Left kidney (tissue), 2 donors: ENCODE data around the gene TNFRSF14. TPM values are rescaled to one million over a fixed set of nuclear protein-coding genes. Genes with fewer than 3 reads are reported as not detected.

Experiments
- DNase-seq: peaks from one replicate; pipeline ENCODE4 v3.0.0-alpha.2; 2013
- polyA plus RNA-seq: library from polyadenylated mRNA; unstranded; fragments of 120-200 nt; gene quantifications from one replicate; pipeline ENCODE4 v1.2.1, GENCODE V29; 2013; ENCODE audit not compliant: insufficient read length

TNFRSF14 gene
- polyA plus RNA-seq, 1 donor = 17.8 TPM

DNA sequence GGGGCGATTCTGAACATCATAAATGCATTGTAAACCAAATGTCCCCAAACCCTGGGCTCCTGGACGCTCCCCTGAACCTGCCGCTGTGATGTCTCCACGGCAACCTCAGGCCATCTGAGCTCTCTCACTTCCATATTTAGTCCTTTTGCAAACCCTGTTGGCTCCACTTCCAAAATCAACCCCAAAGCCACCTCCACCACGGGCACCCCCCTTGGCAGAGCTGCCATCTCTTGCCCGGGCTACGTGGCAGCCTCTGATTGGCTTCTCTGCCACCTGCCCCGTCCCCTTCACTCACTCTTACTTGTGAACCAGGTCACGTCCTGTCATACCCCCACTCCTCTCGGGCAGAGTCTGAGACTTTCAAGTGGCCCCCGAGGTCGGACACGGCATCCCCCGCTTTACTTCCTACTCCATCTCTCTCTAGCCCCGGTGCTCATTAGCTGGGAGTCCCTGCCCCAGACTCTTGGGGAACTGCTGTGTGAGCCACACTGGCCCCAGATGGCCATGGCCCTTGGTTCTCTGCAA, 46.2 kb downstream of the TNFRSF14 start:
- no peak for DNase-seq

DNA sequence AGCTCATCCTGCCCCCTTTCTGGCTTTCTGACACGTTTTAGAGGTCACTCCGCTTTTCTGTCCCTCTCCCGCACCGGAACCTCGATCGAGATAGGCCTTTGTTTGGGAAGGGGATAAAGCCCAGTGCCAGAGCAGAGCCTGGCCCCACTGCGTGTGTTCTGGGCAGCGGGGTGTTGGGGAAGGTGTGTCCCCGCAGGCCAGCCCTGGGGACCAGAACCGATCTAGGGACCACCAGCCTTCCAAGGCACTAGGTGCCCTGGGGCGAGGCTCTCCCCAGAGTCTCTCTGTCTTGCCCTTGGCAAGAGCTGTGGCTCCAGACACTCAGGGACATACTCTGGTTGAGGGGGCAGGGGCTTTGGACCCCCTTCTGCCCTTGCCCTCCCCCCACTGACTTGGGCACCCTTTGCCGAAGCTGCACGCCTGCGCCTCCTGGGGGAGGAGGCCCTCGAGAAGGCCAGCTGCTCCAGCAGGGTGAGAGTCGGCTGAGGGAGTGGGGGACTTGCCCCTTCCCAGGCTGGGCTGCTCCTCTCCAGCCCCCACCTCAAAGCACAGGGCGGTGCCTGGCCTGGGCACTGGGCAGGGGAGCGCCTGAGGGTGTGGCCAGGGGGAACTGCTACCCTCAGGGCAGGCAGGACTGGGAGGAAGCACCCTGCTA, 46.8 kb downstream of the TNFRSF14 start:
- DNase-seq = no peak

DNA sequence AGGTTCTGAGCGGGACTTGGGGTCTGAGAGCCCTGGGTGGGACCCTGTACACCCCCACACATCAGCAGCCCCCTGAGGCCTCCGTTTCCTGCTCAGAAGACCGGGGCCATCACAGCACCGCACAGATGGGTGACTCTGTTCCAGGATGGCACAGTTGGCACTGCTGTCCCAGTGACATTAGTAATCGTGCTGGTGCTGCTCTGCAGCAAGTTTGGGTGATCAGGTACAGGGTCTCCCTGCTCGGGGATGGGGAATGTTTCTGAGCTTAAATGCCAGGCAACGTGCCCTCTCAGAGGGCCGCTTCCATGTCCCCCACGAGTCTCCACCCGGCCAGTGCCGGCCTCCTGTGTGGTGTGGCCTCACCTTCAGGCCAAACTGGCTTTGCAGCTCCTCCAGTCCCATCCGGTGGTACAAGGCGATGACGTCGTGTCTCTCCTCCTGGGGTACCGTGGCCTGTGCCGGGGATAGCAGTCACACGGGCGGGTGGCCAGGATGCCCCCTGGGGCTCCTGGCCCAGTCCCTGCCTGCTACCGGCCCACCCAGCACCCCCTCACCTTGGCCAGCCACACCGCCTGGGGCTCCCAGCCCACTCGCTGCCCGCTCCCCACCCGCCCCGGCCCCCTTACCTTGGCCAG, 47.5 kb downstream of the TNFRSF14 start:
- DNase-seq = no peak

GRCh38 chr1:2604156-2604843, 48.1 kb downstream of the TNFRSF14 start:
- no peak for DNase-seq

DNA sequence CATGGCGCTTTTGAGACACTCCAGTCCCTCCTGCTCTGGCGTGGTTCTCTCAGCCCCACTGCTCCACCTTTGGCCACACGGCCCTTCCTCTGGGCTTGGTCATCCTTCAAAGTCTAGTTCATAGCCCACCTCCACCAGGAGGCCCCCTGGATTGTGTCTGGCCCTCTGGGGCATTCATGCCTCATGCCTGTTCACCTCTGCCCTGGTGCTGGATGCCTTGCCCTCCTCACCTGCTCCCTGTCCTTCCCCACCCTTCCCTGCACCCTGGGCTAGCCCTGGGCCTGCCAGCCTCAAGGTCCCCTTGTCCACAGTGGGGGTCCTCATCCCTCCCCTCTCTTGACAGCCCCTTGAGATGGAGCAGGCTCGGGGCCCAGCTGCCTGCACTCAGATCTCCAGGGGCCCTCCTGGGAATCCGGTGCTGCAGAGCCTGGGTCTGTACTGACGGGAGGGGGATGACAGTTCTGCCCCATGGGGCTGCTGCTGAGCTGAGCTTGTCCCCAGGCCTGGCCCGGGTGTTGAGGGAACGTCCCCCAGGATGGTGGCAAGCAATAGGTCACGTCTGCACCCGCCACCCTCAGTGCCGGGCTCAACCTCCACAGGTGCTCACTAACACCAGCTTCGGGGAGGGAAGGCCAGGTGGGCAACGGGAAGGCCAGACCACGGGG, 48.8 kb downstream of the TNFRSF14 start:
- no peak for DNase-seq

DNA sequence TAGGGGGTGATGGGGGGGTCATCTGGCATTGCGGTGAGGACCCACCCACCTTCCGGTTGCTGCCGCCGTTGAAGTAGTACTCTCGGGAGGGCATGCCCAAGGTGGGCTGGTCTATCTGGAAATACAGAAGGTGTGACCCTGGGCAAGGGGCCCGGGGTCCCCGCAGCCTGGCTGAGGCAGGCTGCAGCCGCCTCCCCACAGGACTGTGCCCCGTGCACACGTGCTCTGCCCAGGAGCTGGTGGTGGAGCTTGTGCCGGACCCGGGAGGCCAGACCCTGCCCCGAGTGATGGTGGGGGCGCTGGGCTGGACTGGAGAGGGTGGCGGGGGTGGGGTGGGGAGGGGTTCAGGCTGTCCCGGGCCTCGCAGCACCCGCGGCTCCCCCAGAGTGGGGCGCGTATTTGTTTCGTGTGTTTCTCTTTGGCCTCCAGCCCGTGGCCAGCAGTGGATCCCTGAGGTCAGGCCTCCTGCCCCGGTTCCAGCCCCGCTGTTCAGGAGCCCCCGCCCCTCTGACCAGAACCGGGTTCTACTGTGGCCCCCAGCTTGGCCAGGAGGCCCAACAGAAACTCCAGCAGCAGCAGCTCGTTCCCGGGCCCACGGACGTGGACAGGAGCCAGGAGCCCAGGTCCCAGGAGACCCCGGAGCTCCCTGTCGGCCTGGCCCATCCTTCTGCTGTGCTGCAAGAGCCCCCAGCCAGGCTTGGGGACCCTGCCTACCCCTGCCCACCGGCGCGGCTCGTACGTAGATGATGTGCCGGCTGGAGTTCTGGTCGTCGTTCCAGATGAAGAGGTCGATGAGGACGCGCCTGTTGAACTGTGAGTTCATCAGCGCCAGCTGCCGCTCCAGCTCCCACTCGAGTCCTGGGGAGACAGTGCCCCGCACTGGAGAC, 49.6 kb downstream of the TNFRSF14 start:
- no peak for DNase-seq

- DNase-seq = no peak
Observed at GRCh38 chr1:2606396-2606880, 50.3 kb downstream of the TNFRSF14 start.

DNA sequence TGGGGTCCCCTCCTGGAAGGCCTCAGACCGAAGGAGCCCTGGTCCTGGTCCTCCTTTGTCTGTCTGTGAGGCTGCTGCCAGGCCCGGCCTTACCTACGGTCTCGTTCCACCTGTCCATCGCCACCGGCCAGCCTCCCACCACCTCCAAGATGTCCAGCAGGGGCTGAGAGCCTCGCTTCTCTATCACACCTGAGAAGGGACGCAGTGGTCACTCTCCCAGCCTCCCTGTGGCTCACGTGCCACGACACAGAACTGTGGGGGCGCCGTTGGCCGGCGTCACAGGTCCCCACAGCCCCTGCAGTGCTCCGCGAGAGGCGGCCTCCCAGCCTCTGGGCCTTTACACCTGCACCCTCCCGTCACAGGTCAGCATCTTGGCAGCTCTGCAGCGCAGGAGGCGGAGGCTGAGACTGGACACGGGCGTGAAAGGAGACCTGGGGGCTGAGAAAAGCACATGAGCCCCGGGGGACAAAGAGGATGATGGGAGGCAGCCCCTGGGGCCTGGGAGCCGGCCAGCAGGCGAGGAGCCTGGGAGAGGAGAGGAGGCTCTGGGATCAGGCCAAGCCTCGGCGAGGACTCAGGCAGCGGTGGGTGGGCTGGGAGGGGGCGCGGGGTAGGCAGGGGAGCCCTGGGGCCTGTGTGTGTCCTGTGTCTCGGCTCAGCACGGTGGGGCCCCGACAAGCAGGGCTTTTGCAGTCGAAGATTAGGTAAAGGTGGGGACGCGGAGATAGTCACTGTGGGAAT, 50.9 kb downstream of the TNFRSF14 start:
- no peak for DNase-seq

DNA sequence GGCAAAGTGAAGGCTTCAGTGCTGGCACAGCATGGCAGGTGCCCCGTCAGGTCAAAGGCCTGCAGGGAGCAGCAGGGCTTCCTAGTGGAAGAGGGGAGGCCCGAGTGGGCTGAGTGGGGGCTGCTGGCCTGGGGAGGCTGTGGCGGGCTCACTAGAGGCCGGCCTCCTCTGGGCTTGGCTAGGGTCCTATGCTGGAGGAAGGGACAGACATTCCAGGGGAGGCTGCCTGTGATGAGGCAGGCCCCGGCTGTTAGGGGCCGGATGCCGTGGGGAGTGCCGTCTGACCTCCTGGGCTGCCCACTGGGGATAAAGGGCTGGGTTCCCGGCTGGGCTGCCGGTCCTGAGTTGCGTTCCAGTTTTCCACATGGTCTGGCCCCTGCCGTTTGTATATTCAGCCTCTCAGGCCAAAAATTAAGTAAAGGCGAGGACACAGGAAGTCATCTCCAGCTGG, 51.5 kb downstream of the TNFRSF14 start:
- DNase-seq = no peak

GRCh38 chr1:2609319-2610035, 53.3 kb downstream of the TNFRSF14 start:
- no peak for DNase-seq

GRCh38 chr1:2610036-2610959, 54.1 kb downstream of the TNFRSF14 start:
- no peak for DNase-seq

- no peak for DNase-seq
Observed at GRCh38 chr1:2611031-2611501, 54.9 kb downstream of the TNFRSF14 start.

DNA sequence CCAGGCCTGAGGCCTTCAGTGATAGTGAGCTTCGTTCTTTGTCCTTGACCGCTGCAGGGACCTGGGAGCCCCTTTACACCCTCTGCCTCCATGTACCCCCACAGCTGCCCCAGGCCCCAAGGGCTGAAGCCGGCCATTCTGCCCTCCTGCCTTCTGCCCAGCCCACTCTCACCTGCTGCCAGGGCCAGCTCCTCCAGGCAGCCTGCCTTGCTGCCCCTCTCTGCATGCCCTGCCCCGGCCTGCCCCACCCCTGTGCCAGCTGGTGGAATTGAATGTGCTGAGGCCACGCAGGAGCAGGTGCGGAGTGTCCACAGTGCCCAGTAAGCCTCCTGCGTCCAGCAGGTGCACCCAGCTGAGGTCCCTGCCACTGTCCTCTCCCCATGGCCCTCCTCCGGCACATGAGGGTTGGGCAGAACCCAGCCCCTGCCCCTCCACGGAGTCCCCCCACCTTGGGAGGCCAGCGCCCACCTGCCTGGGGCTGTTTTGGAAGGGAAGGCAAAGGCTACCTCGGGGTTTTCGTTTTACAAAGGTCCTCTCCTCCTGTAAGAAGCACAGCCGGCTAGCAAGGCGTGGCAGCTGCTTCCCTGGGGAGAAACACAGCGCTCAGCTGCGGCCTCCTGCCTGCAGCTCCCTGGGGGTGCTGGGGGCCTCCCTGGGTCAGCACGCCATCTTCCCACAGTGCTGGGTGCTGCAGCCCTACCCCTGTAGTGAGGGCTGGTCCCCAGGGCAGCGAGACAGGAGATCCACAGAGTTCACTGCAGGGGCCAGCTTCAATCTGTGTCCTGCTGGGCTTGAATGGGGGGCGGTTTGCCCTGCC, 55.7 kb downstream of the TNFRSF14 start:
- DNase-seq = no peak

DNA sequence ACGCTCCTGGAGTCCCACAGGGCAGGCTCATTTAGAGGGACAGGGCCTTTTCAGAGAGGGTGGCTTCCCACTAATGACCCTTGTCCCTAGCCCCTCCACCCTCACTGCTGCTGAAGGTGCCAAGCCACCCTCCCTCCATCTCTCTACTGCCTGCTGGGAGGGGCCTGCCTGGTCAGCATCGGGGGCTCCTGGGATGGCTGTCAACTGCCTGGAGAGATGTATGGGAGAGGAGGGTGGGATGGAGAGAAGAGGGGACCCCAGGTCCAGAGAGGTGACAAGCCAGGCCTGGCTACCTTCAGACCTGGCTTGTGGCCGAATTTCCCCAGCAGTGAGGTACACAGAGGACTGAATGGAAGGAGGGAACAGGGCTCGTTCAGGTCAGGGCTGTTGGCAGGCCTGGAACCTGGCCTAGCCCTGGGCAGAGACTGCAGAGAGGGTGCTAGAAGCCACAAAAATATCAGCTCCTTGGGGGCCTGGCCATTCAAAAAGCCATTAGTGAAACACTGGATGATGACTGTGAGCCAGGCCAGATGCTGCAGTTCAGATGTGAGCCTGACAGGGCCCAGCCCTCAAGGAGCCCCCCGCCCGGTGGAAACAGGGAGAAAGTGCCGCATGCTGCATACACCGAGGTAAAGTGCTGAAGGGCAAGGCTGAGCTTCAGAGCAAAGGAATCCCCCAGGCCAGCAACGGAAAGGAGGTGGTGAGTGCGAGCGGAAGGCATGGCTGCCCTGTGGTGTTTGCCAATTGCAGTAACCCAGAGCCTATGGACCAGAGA, 56.6 kb downstream of the TNFRSF14 start:
- DNase-seq = no peak
